ENCODE measurements around the gene IL13. TPM values are rescaled to one million over a fixed set of nuclear protein-coding genes. Genes with fewer than 3 reads are reported as not detected.

Gene IL13
- total and polyA plus RNA-seq, 7 donors, result 0.15 TPM; not detected in 6

GRCh38 chr5:132641841-132642240 is 16.1 kb upstream of the IL13 start:
- no peaks in the 10 kb centered on the region for H3K27me3 ChIP-seq
- peaks cover 31 to 75% (median 42%) of the 10 kb centered on the region in 4 donors for H3K36me3 ChIP-seq
- intact Hi-C loops (cut with DNase I), result no loop called here
- no peak overlapping the region for H3K27ac ChIP-seq
- WGBS, 2 donors, result 95% methylated on average over 3 of the region's 3 CpGs
- TF ChIP-seq EP300 (IDR thresholded peaks at IDR 0.05) (no peak), POLR2AphosphoS5 (IDR thresholded peaks at IDR 0.05) (no peak), CTCF (IDR thresholded peaks at IDR 0.05) (no peak), POLR2A (IDR thresholded peaks at IDR 0.05) (no peak)
- DNase-seq, result no peak
- no peaks in the 10 kb centered on the region for H3K9me3 ChIP-seq
- no peak overlapping the region for H3K4me3 ChIP-seq
- H3K4me1 ChIP-seq, result no peaks in the 10 kb centered on the region

GRCh38 chr5:132644177-132644576 is 13.8 kb upstream of the IL13 start:
- TF ChIP-seq POLR2AphosphoS5 (IDR thresholded peaks at IDR 0.05) (no peak), POLR2A (IDR thresholded peaks at IDR 0.05) (no peak)
- Histone ChIP-seq H3K27ac (no peak overlapping the region), H3K4me3 (no peak overlapping the region), H3K27me3 (no peaks in the 10 kb centered on the region), H3K9me3 (peaks cover 0 to 3% (median 0%) of the 10 kb centered on the region in 4 donors), H3K36me3 (peaks cover 20 to 52% (median 25%) of the 10 kb centered on the region in 4 donors), H3K4me1 (no peaks in the 10 kb centered on the region)
- no peak for DNase-seq
- intact Hi-C loops (cut with DNase I), result no loop called here

- DNase-seq, result no peak
- H3K4me3 ChIP-seq, result no peak overlapping the region
- peaks cover 4 to 26% (median 9%) of the 10 kb centered on the region in 4 donors for H3K36me3 ChIP-seq
- intact Hi-C loops (cut with DNase I), result no loop called here
- WGBS, 2 donors, result 70 to 88% methylated on average over 11 of the region's 11 CpGs
- H3K27me3 ChIP-seq, result no peaks in the 10 kb centered on the region
- H3K4me1 ChIP-seq, result no peaks in the 10 kb centered on the region
- no peak overlapping the region for H3K27ac ChIP-seq
- TF ChIP-seq CTCF (IDR thresholded peaks at IDR 0.05), result no peak
- H3K9me3 ChIP-seq, result peaks cover 0 to 3% (median 0%) of the 10 kb centered on the region in 4 donors
Measured at GRCh38 chr5:132646583-132647266, 11.2 kb upstream of the IL13 start.

GRCh38 chr5:132647473-132647872 is 10.5 kb upstream of the IL13 start:
- Histone ChIP-seq H3K4me3 (no peak overlapping the region), H3K4me1 (no peaks in the 10 kb centered on the region), H3K9me3 (peaks cover 0 to 3% (median 0%) of the 10 kb centered on the region in 4 donors), H3K36me3 (peaks cover 0 to 19% (median 6%) of the 10 kb centered on the region in 4 donors), H3K27me3 (no peaks in the 10 kb centered on the region), H3K27ac (no peak overlapping the region)
- DNase-seq, result no peak
- TF ChIP-seq EP300 (IDR thresholded peaks at IDR 0.05) (no peak), CTCF (IDR thresholded peaks at IDR 0.05) (no peak), POLR2A (IDR thresholded peaks at IDR 0.05) (no peak), POLR2AphosphoS5 (IDR thresholded peaks at IDR 0.05) (no peak)
- intact Hi-C loops (cut with DNase I), result no loop called here
- WGBS, 2 donors, result 71 to 89% methylated on average over 2 of the region's 2 CpGs

GRCh38 chr5:132648355-132648754 is 9.6 kb upstream of the IL13 start:
- TF ChIP-seq EP300 (IDR thresholded peaks at IDR 0.05) (no peak), CTCF (IDR thresholded peaks at IDR 0.05) (no peak), POLR2A (IDR thresholded peaks at IDR 0.05) (no peak), POLR2AphosphoS5 (IDR thresholded peaks at IDR 0.05) (no peak)
- H3K4me3 ChIP-seq, result no peak overlapping the region
- H3K36me3 ChIP-seq, result peaks cover 0 to 10% (median 1%) of the 10 kb centered on the region in 4 donors
- H3K27ac ChIP-seq, result no peak overlapping the region
- no peaks in the 10 kb centered on the region for H3K27me3 ChIP-seq
- DNase-seq, result no peak
- intact Hi-C loops (cut with DNase I), result no loop called here
- no peaks in the 10 kb centered on the region for H3K4me1 ChIP-seq
- 98 to 100% methylated on average over 1 of the region's 1 CpG for WGBS, 2 donors
- peaks cover 0 to 3% (median 0%) of the 10 kb centered on the region in 4 donors for H3K9me3 ChIP-seq

All from sigmoid colon (tissue), 7 donors.